A549 (cell line): ENCODE results near the gene NKX2-1. TPM values are rescaled to one million over a fixed set of nuclear protein-coding genes. Genes with fewer than 3 reads are reported as not detected.

ENCODE experiments used
- ATAC-seq, 2 experiments: fragments of 200-7000 bp in 1 of 2; fragments of >200 bp in 1 of 2; cut with Nextera tagmentation in 1 of 2; cut with Tn5 transposase in 1 of 2; 3 replicates each; pipeline versions ENCODE4 v1.8.0 to v1.9.1; 2018 to 2020; ENCODE audit warnings: mild to moderate bottlenecking in 1 of 2, moderate library complexity in 1 of 2
- CTCF ChIA-PET: fragments of 300-600 bp; sonication (Branson Sonifier 250); formaldehyde crosslinking; extraction: SDS; loops from one replicate; lab custom pipeline; 2021; ENCODE audit warnings: antibody characterized with exemption, inconsistent platforms; lab: Yijun Ruan, JAX
- POLR2A ChIA-PET: fragments of 350-600 bp; formaldehyde crosslinking; extraction: SDS; loops from one replicate; lab custom pipeline; 2021; ENCODE audit warnings: antibody characterized with exemption, inconsistent platforms; lab: Yijun Ruan, JAX
- DNase-seq, 2 experiments: peaks; one replicate each; pipeline versions ENCODE4 v3.0.0 to v3.0.0-alpha.2; 2011 to 2016; ENCODE audit warnings: low read depth in 1 of 2, low spot score in 1 of 2
- FAIRE-seq: peaks from 2 replicates; lab custom pipeline; 2011; peaks lifted over from hg19 to GRCh38; lab: Jason Lieb, UNC
- H3K27ac ChIP-seq, 2 experiments: fragments of >200 bp; sonication (Bioruptor Twin); formaldehyde crosslinking; 3 replicates each; pipeline ENCODE4 v1.5.1; 2016 to 2017
- H3K4me1 ChIP-seq: fragments of >200 bp; sonication (Bioruptor Twin); formaldehyde crosslinking; 3 replicates; pipeline ENCODE4 v1.6.1; 2016
- H3K4me2 ChIP-seq: fragments of >200 bp; sonication (Bioruptor Twin); formaldehyde crosslinking; 3 replicates; pipeline ENCODE4 v1.6.1; 2016
- H3K4me3 ChIP-seq: fragments of >200 bp; sonication (Bioruptor Twin); formaldehyde crosslinking; 3 replicates; pipeline ENCODE4 v1.5.1; 2016
- H3K9me3 ChIP-seq: fragments of >200 bp; sonication (Bioruptor Twin); formaldehyde crosslinking; 3 replicates; pipeline ENCODE4 v1.6.1; 2016
- BHLHE40 ChIP-seq: IDR thresholded peaks from 2 replicates; pipeline ENCODE4 v1.6.1; 2012; ENCODE audit warnings: low read depth, low read length, inconsistent platforms
- CBX8 ChIP-seq: fragments of 200-600 bp; sonication (generic); IDR thresholded peaks from 2 replicates; pipeline ENCODE4 v1.6.1; 2016
- CEBPB ChIP-seq, 2 experiments: fragments of >200 bp in 1 of 2; sonication (Bioruptor Twin) in 1 of 2; formaldehyde crosslinking in 1 of 2; IDR thresholded peaks; 2 replicates each; pipeline ENCODE4 v1.6.1; 2012 to 2016
- CTCF ChIP-seq: fragments of >200 bp; sonication (Bioruptor Twin); formaldehyde crosslinking; IDR thresholded peaks from 3 replicates; pipeline ENCODE4 v1.5.1; 2016
- E2F6 ChIP-seq: IDR thresholded peaks from 2 replicates; pipeline ENCODE4 v1.6.1; 2012; ENCODE audit warnings: low read depth, borderline replicate concordance
- EP300 ChIP-seq, 2 experiments: fragments of >200 bp; sonication (Bioruptor Twin); formaldehyde crosslinking; IDR thresholded peaks; 2 replicates in 1 of 2; 3 replicates in 1 of 2; pipeline ENCODE4 v1.6.1; 2016 to 2017
- FOSB ChIP-seq: fragments of 250-450 bp; sonication (Bioruptor Pico); IDR thresholded peaks from 2 replicates; pipeline ENCODE4 v1.5.0; 2020; ENCODE audit warnings: mild to moderate bottlenecking, moderate library complexity
- HOXA7 ChIP-seq: fragments of 250-450 bp; sonication (Bioruptor Pico); IDR thresholded peaks from 2 replicates; pipeline ENCODE4 v1.5.0; 2020; ENCODE audit warnings: mild to moderate bottlenecking, moderate library complexity
- KDM1A ChIP-seq: fragments of 200-600 bp; sonication (generic); IDR thresholded peaks from 2 replicates; pipeline ENCODE4 v1.6.1; 2016; ENCODE audit warnings: low read depth, mild to moderate bottlenecking
- MAX ChIP-seq: IDR thresholded peaks from 2 replicates; pipeline ENCODE4 v1.6.1; 2012
- MAZ ChIP-seq: fragments of 150-350 bp; IDR thresholded peaks from 2 replicates; pipeline ENCODE4 v1.6.1; 2014; ENCODE audit warnings: antibody characterized with exemption, low read depth, low read length, borderline replicate concordance
- MYC ChIP-seq: IDR thresholded peaks from 2 replicates; pipeline ENCODE4 v1.6.1; 2012; ENCODE audit warnings: mild to moderate bottlenecking, inconsistent platforms, low read length, improper control_type of control experiment, borderline replicate concordance
- NFE2L2 ChIP-seq: fragments of 150-350 bp; conservative IDR thresholded peaks from 2 replicates; pipeline ENCODE4 v1.6.1; 2014; ENCODE audit warnings: low read length
- POLR2AphosphoS2 ChIP-seq: conservative IDR thresholded peaks from 2 replicates; pipeline ENCODE4 v1.6.1; 2012; ENCODE audit warnings: low read length, improper control_type of control experiment, inconsistent platforms
- RAD21 ChIP-seq, 2 experiments: fragments of >200 bp in 1 of 2; sonication (Bioruptor Twin) in 1 of 2; formaldehyde crosslinking in 1 of 2; IDR thresholded peaks in 1 of 2; conservative IDR thresholded peaks in 1 of 2; 2 replicates in 1 of 2; 3 replicates in 1 of 2; pipeline ENCODE4 v1.6.1; 2012 to 2018; ENCODE audit warnings: inconsistent platforms in 1 of 2
- RARB ChIP-seq: fragments of 250-450 bp; sonication (Bioruptor Pico); IDR thresholded peaks from 2 replicates; pipeline ENCODE4 v1.8.0; 2021; ENCODE audit warnings: mild to moderate bottlenecking, moderate library complexity
- RCOR1 ChIP-seq: fragments of 150-350 bp; IDR thresholded peaks from 2 replicates; pipeline ENCODE4 v1.6.1; 2014; ENCODE audit warnings: antibody characterized with exemption, low read length, low read depth
- SMC3 ChIP-seq: fragments of >200 bp; sonication (Bioruptor Twin); formaldehyde crosslinking; IDR thresholded peaks from 3 replicates; pipeline ENCODE4 v1.6.1; 2018; ENCODE audit warnings: inconsistent platforms
- ZC3H11A ChIP-seq: fragments of 450-650 bp; IDR thresholded peaks from 2 replicates; pipeline ENCODE4 v1.6.1; 2014; ENCODE audit warnings: antibody characterized with exemption, mild to moderate bottlenecking
- ZFP36 ChIP-seq: fragments of 450-650 bp; IDR thresholded peaks from 2 replicates; pipeline ENCODE4 v1.6.1; 2014; ENCODE audit warnings: borderline replicate concordance; ENCODE audit not compliant: partially characterized antibody
- ZSCAN20 ChIP-seq: fragments of 250-450 bp; sonication (Bioruptor Pico); IDR thresholded peaks from 2 replicates; pipeline ENCODE4 v1.8.0; 2022; ENCODE audit warnings: mild to moderate bottlenecking, moderate library complexity
- WGBS: methylation state at CpG from one replicate; pipeline ENCODE4 v1.1.6; 2017; ENCODE audit errors: missing lambda C conversion rate; 5-methylcytosine and 5-hydroxymethylcytosine counted together
- polyA plus RNA-seq, 4 experiments: library from polyadenylated mRNA; depleted of rRNA in 3 of 4; stranded (reverse); fragments of >200 nt; fragmentation: RNase III in 1 of 4; extraction: RNeasy Plus Mini Kit Qiagen cat#74134 plus additional on column Dnase treatment in 1 of 4; gene quantifications; 2 replicates in 3 of 4; 3 replicates in 1 of 4; pipeline ENCODE4 v1.2.3, GENCODE V29; 2011 to 2017
- TF ChIP-seq, protein P1 (sequence below): fragments of >200 bp; sonication (Bioruptor Twin); formaldehyde crosslinking; IDR thresholded peaks from 3 replicates; pipeline ENCODE4 v1.6.1; 2016
- TF ChIP-seq, protein P2 (sequence below): fragments of 150-350 bp; IDR thresholded peaks from 2 replicates; pipeline ENCODE4 v1.6.1; 2014; ENCODE audit warnings: low read depth, mild to moderate bottlenecking, low read length
- TF ChIP-seq, protein P3 (sequence below): fragments of 250-450 bp; sonication (Bioruptor Pico); IDR thresholded peaks from 2 replicates; pipeline ENCODE4 v1.5.0; 2021; ENCODE audit warnings: mild to moderate bottlenecking, moderate library complexity, borderline replicate concordance
- TF ChIP-seq, protein P4 (sequence below): fragments of 450-650 bp; IDR thresholded peaks from 2 replicates; pipeline ENCODE4 v1.6.1; 2014; ENCODE audit warnings: antibody characterized with exemption
- TF ChIP-seq, protein P5 (sequence below): fragments of 250-450 bp; sonication (Bioruptor Pico); IDR thresholded peaks from 2 replicates; pipeline ENCODE4 v1.5.0; 2020; ENCODE audit warnings: low read depth, mild to moderate bottlenecking, moderate library complexity

The NKX2-1 gene
- polyA plus RNA-seq, 2 of the 4 experiments (the other 2 are of a cell fraction) = not detected

DNA sequence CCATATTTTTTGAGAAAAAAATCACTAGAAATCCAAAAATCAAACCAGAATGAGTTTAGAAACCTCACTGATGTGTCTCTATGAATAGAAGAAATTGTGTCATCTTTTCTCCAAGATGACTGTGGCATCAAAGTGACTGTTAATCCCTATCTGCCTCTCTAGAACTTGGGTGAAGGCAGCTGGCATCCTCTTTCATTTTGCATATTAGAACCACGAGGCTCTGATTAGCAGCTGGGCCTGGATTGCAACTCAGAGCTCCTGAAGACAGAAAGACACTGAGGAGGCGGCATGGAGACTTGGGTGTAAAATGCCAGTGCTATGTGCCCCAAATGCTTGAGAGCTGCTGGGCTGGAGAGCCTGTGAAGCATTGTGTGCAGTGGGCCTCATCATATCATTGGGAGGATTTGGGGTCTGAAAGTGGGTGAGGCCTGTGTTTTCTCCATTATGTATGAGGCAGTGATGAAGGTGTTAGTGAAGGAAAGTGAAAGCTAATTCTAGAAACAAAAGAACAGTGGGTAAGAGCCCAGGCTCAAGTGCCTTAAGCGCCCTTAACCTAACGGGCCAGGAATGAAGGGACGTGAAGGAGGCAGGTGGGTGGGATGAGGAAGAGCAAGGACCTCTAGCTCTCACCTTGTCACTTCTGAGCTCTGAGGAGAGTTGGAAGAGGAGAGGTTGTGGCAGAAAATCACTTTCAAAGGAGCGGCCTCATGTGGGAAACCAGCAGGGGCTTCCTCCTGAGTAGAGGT, 36.1 kb upstream of the NKX2-1 start (continued):
- TF ChIP-seq, protein P1, sequence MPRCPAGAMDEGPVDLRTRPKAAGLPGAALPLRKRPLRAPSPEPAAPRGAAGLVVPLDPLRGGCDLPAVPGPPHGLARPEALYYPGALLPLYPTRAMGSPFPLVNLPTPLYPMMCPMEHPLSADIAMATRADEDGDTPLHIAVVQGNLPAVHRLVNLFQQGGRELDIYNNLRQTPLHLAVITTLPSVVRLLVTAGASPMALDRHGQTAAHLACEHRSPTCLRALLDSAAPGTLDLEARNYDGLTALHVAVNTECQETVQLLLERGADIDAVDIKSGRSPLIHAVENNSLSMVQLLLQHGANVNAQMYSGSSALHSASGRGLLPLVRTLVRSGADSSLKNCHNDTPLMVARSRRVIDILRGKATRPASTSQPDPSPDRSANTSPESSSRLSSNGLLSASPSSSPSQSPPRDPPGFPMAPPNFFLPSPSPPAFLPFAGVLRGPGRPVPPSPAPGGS = no peak
- TF ChIP-seq SMC3 (no peak), MAZ (no peak), NFE2L2 (no peak), RCOR1 (no peak), ZC3H11A (no peak), BHLHE40 (no peak), HOXA7 (CRISPR knock-in tag) (no peak)
- TF ChIP-seq, protein P2, sequence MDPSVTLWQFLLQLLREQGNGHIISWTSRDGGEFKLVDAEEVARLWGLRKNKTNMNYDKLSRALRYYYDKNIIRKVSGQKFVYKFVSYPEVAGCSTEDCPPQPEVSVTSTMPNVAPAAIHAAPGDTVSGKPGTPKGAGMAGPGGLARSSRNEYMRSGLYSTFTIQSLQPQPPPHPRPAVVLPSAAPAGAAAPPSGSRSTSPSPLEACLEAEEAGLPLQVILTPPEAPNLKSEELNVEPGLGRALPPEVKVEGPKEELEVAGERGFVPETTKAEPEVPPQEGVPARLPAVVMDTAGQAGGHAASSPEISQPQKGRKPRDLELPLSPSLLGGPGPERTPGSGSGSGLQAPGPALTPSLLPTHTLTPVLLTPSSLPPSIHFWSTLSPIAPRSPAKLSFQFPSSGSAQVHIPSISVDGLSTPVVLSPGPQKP = no peak
- TF ChIP-seq, protein P3, sequence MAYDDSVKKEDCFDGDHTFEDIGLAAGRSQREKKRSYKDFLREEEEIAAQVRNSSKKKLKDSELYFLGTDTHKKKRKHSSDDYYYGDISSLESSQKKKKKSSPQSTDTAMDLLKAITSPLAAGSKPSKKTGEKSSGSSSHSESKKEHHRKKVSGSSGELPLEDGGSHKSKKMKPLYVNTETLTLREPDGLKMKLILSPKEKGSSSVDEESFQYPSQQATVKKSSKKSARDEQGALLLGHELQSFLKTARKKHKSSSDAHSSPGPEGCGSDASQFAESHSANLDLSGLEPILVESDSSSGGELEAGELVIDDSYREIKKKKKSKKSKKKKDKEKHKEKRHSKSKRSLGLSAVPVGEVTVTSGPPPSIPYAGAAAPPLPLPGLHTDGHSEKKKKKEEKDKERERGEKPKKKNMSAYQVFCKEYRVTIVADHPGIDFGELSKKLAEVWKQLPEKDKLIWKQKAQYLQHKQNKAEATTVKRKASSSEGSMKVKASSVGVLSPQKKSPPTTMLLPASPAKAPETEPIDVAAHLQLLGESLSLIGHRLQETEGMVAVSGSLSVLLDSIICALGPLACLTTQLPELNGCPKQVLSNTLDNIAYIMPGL (CRISPR knock-in tag) = no peak
- TF ChIP-seq, protein P4, sequence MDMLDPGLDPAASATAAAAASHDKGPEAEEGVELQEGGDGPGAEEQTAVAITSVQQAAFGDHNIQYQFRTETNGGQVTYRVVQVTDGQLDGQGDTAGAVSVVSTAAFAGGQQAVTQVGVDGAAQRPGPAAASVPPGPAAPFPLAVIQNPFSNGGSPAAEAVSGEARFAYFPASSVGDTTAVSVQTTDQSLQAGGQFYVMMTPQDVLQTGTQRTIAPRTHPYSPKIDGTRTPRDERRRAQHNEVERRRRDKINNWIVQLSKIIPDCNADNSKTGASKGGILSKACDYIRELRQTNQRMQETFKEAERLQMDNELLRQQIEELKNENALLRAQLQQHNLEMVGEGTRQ = no peak

DNA sequence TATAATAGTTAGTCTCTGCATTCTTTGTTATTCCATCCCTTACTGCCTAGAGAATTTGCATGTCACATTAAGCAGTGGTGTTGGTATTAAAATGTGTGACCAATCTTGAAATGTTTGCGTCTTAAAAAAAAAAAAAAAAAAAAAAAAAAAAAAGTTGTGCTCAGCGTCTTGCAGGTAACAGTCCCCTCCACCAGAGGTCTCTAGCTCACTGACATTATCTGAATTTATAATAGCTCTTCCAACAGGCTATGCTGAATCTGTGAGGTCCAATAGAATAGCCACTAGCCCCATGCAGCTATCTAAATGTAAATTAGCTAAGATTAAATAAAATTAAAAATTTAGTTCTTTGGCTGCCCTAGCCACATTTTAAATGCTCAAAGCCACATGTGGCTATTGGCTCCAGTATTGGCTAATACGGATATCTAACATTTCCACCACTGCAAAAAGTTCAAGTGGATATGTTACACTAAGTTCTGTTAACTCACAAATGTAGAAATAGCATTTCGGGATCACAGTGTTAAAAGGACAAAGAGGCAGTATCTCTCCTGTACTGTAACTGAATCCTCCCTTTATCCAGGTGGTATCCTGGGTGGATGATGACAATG, 33.7 kb upstream of the NKX2-1 start:
- peak; percentile 68 to 86; a peak in 4 of 6 replicates for ATAC-seq
- Histone ChIP-seq H3K4me3 (no peak overlapping the region), H3K9me3 (no peaks in the 10 kb centered on the region), H3K4me1 (no peaks in the 10 kb centered on the region), H3K27ac (no peak overlapping the region), H3K4me2 (no peak overlapping the region)
- peak; percentile 29 to 64 for DNase-seq
- no peak for FAIRE-seq
- ChIA-PET POLR2A (interaction anchor here (0.7 kb wide), 2 partner anchors 9 to 51 kb away, joined by 4 to 7 read pairs; no protein-coding TSS in a partner anchor), CTCF (interaction anchor here (0.6 to 6.3 kb wide), 43 partner anchors 8 to 689 kb away, joined by 3 to 112 read pairs (median 4); partner anchors contain the start of gene NKX2-8)
- WGBS = 24% methylated on average over 4 of the region's 4 CpGs
- no peak for TF ChIP-seq CEBPB (IDR thresholded peaks at IDR 0.05)
- no peak for TF ChIP-seq CBX8
- no peak for TF ChIP-seq EP300 (IDR thresholded peaks at IDR 0.05)
- TF ChIP-seq RARB (CRISPR knock-in tag) = no peak
- TF ChIP-seq MAX = no peak
- TF ChIP-seq KDM1A = no peak
- no peak for TF ChIP-seq RCOR1
- no peak for TF ChIP-seq HOXA7 (CRISPR knock-in tag)
- TF ChIP-seq E2F6 = no peak
- no peak for TF ChIP-seq POLR2AphosphoS2
- no peak for TF ChIP-seq ZFP36
- TF ChIP-seq CTCF = peak; percentile 81
- TF ChIP-seq ZSCAN20 (CRISPR knock-in tag) = no peak
- peak; percentile 63 to 65 for TF ChIP-seq RAD21 (conservative IDR thresholded peaks at IDR 0.05 in 1 of 2, IDR thresholded peaks at IDR 0.05 in 1 of 2)
- TF ChIP-seq FOSB (CRISPR knock-in tag) = no peak
- peak; percentile 79 for TF ChIP-seq SMC3
- TF ChIP-seq, protein P2 = no peak
- no peak for TF ChIP-seq MYC
- TF ChIP-seq, protein P5, sequence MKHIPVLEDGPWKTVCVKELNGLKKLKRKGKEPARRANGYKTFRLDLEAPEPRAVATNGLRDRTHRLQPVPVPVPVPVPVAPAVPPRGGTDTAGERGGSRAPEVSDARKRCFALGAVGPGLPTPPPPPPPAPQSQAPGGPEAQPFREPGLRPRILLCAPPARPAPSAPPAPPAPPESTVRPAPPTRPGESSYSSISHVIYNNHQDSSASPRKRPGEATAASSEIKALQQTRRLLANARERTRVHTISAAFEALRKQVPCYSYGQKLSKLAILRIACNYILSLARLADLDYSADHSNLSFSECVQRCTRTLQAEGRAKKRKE = no peak
